Choroid plexus epithelial cell (primary cell): Measurements from ENCODE around the gene CCNYL1.

Experiments used
- DNase-seq: peaks from one replicate; pipeline ENCODE4 v3.0.0-alpha.2; 2010; ENCODE audit warnings: low read depth
- H3K4me3 ChIP-seq: 2 replicates; pipeline ENCODE4 v1.5.1; 2011; ENCODE audit warnings: low read depth, mild to moderate bottlenecking, control low read depth, low read length, moderate library complexity
- TF ChIP-seq, protein P1 (sequence below): conservative IDR thresholded peaks from 2 replicates; pipeline ENCODE4 v1.5.1; 2011; ENCODE audit warnings: low read depth, mild to moderate bottlenecking, control low read depth, inconsistent platforms, low read length, moderate library complexity

CCNYL1 gene

GRCh38 chr2:207784898-207785297 lies 73.5 kb downstream of the CCNYL1 start:
- DNase-seq, result no peak
- TF ChIP-seq, protein P1, sequence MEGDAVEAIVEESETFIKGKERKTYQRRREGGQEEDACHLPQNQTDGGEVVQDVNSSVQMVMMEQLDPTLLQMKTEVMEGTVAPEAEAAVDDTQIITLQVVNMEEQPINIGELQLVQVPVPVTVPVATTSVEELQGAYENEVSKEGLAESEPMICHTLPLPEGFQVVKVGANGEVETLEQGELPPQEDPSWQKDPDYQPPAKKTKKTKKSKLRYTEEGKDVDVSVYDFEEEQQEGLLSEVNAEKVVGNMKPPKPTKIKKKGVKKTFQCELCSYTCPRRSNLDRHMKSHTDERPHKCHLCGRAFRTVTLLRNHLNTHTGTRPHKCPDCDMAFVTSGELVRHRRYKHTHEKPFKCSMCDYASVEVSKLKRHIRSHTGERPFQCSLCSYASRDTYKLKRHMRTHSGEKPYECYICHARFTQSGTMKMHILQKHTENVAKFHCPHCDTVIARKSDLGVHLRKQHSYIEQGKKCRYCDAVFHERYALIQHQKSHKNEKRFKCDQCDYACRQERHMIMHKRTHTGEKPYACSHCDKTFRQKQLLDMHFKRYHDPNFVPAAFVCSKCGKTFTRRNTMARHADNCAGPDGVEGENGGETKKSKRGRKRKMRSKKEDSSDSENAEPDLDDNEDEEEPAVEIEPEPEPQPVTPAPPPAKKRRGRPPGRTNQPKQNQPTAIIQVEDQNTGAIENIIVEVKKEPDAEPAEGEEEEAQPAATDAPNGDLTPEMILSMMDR, result no peak
- H3K4me3 ChIP-seq, result no peak overlapping the region

DNA sequence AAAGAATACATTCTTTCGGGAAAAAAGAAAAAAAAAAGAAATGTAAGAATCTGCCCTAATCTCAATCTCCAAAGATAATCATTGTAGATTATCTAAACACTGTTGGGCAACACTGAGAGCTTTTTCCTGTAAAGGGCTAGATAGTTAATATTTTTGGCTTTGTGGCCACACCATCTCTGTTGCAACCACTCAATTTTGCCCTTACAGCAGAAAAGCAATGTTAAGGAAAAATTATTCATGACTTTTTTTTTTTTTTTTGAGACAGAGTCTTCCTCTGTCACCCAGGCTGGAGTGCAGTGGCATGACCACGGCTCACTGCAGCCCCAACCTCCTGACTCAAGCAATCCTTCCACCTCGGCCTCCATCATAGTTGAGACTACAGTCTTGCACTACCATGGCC lies 75.6 kb downstream of the CCNYL1 start:
- no peak overlapping the region for H3K4me3 ChIP-seq
- TF ChIP-seq, protein P1, result no peak
- no peak for DNase-seq

- TF ChIP-seq, protein P1, result no peak
- H3K4me3 ChIP-seq, result no peak overlapping the region
- DNase-seq, result no peak
Observed at GRCh38 chr2:207787800-207788199, 76.4 kb downstream of the CCNYL1 start.

GRCh38 chr2:207790898-207791297 lies 79.5 kb downstream of the CCNYL1 start:
- DNase-seq, result no peak
- no peak overlapping the region for H3K4me3 ChIP-seq
- TF ChIP-seq, protein P1, result no peak

DNA sequence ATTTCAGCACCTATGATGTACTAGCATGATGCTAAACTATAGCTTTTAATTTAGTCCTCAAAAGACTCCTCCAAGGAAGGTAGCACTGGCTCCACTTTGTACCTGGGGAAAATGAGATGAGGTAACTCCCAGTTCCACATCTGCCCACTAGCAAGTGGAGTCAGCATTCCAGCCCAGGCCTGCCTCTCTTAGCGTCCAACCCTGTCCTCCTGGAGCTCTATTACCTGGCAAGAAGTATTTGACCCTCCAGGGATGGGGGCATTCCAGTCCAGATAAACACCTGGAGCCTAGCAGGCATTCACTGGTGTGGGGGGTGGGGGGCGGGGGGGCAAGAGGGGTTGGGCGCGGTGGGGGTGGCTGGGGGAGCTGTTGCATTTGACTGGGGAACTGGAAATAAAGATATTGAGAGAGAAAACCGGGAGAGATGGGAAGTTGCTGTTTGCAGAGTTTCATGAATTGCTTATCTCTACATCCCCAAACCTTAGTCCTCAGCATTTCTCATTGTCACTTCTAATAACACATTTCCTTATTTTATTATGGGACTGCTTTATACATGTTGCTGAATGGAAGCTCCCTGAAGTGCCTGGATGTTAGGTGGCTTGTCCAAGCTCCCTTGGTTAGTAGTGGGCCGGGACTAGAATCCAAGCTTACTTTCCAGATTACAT lies 80.3 kb downstream of the CCNYL1 start:
- no peak overlapping the region for H3K4me3 ChIP-seq
- TF ChIP-seq, protein P1, result no peak
- no peak for DNase-seq

DNA sequence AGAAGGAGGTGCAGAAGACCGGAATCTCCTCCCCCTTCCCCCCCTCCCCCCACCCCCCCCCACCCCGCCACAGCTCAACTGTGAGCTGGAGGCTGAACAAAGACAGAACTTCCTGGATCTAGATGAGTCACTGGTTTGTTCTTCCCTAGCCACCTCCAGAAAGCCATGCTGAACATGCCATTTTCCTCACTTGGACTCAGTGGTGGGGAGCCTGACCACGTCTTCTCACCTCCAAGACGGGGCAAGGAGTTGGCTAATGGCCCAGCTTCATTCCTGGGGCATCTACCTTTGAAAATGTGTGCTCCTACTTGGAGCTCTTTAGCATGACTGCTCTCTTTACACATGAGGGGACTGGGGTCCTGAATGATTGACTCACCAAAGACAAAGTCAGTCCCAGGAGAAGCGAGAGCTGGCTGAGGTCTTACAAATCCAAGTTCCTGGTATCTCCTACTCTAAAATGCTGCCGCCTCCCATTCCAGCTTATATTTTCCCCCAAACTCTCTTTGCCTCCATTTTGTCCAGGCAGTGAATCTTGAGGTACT lies 80.9 kb downstream of the CCNYL1 start:
- peak; percentile 72 for DNase-seq
- no peak overlapping the region for H3K4me3 ChIP-seq
- TF ChIP-seq, protein P1, result no peak
